ENCODE results near the gene HID1. TPM values are rescaled to one million over a fixed set of nuclear protein-coding genes. Genes with fewer than 3 reads are reported as not detected.

HID1 gene
- total and polyA plus RNA-seq, 2 experiments from 2014 or later = 8.7 to 10.9 TPM

DNA sequence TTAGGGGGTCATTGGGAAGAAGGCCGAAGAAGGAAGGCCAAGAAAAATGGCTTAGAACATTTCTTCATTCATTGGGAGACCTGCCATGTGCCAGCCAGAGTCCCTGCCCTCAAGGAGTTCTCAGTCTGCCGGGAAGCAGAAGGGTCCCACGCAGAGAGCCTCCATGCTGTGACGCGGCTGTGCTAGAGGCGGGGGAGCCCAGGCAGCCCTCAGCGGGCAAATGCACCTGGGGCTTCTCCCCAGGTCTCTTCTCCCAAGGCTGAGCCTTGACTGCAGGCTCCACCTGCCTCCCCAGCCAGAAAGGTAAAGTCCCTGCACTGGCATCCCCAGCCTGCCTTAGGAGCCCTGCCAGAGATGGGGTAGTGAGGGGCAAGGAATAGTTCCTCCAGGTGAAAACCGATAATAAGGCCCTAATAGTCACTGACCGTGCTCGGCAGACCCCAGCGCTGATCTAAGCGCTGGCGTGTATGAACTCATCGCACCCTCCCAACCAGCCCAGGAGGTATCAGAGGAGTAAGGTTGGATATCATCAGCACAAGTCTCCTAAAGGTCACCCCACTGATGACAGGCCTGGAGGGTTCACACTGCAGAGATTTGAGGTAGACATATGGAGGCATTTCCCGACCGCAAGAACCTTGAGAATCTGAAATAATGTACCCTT is 8.9 kb upstream of the HID1 start (continued):
- TF ChIP-seq JUNB (IDR thresholded peaks at IDR 0.05; ENCODE audit: unreplicated experiment) (no peak), CREB1 (CRISPR knock-in tag; IDR thresholded peaks at IDR 0.05; ENCODE audit: low read depth) (no peak), ZNF331 (CRISPR knock-in tag; IDR thresholded peaks at IDR 0.05; ENCODE audit: low read depth) (no peak), STAT1 (IDR thresholded peaks at IDR 0.05; ENCODE audit: unreplicated experiment) (no peak), NANOG (IDR thresholded peaks at IDR 0.05; ENCODE audit: borderline replicate concordance) (no peak), POLR2AphosphoS5 (IDR thresholded peaks at IDR 0.05; ENCODE audit: low read depth) (no peak), ZNF114 (CRISPR knock-in tag; IDR thresholded peaks at IDR 0.05) (no peak), EZH2 (IDR thresholded peaks at IDR 0.05; ENCODE audit: low read depth, unreplicated experiment) (no peak)
- TF ChIP-seq, protein P1, sequence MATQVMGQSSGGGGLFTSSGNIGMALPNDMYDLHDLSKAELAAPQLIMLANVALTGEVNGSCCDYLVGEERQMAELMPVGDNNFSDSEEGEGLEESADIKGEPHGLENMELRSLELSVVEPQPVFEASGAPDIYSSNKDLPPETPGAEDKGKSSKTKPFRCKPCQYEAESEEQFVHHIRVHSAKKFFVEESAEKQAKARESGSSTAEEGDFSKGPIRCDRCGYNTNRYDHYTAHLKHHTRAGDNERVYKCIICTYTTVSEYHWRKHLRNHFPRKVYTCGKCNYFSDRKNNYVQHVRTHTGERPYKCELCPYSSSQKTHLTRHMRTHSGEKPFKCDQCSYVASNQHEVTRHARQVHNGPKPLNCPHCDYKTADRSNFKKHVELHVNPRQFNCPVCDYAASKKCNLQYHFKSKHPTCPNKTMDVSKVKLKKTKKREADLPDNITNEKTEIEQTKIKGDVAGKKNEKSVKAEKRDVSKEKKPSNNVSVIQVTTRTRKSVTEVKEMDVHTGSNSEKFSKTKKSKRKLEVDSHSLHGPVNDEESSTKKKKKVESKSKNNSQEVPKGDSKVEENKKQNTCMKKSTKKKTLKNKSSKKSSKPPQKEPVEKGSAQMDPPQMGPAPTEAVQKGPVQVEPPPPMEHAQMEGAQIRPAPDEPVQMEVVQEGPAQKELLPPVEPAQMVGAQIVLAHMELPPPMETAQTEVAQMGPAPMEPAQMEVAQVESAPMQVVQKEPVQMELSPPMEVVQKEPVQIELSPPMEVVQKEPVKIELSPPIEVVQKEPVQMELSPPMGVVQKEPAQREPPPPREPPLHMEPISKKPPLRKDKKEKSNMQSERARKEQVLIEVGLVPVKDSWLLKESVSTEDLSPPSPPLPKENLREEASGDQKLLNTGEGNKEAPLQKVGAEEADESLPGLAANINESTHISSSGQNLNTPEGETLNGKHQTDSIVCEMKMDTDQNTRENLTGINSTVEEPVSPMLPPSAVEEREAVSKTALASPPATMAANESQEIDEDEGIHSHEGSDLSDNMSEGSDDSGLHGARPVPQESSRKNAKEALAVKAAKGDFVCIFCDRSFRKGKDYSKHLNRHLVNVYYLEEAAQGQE (IDR thresholded peaks at IDR 0.05; ENCODE audit: unreplicated experiment) = no peak
- TF ChIP-seq, protein P2, sequence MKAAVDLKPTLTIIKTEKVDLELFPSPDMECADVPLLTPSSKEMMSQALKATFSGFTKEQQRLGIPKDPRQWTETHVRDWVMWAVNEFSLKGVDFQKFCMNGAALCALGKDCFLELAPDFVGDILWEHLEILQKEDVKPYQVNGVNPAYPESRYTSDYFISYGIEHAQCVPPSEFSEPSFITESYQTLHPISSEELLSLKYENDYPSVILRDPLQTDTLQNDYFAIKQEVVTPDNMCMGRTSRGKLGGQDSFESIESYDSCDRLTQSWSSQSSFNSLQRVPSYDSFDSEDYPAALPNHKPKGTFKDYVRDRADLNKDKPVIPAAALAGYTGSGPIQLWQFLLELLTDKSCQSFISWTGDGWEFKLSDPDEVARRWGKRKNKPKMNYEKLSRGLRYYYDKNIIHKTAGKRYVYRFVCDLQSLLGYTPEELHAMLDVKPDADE (IDR thresholded peaks at IDR 0.05) = no peak

DNA sequence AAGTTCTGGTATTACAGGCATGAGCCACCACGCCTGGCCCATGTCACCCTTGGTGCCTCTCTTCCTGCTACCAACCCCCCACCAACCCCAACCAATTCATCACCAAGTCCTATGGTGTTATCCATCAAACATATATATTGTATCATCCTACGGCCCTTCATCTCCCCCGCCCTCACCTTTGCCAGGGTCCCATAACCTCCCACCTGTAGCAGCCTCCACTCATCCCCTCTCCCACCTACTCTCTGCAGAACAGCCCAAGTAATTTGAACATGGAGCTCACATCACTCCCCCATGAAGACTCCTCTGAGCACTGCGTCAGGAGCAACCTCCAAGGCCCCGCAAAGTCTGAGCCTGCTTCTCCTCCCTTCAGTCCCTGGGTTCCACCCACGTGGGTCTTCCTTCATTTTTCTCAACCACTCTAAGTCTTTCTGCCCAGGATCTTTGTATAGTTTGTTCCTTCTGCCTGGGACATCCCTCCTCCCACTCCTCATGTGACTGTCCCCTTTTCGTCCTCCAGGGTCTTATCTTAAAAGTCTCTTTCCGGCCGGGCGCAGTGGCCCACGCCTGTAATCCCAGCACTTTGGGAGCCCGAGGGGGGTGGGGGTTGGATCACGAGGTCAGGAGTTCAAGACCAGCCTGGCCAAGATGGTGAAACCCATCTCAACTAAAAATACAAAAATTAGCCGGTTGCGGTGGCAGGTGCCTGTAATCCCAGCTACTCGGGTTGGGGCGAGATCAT is 7.0 kb upstream of the HID1 start:
- H3K4me3 ChIP-seq = no peak overlapping the region
- DNase-seq (ENCODE audit: low spot score) = no peak
- peaks cover 8% of the 10 kb centered on the region; the same call in 1 of the 2 replicates for H3F3A ChIP-seq (replicated peaks; ENCODE audit: low read depth)
- no peak overlapping the region for H3K4me2 ChIP-seq
- no peaks in the 10 kb centered on the region for H3K9me2 ChIP-seq (ENCODE audit: insufficient read depth)
- no peak overlapping the region for H3K27ac ChIP-seq (ENCODE audit: low read depth)
- peaks cover 25% of the 10 kb centered on the region for H3K27me3 ChIP-seq (ENCODE audit: insufficient read depth)
- Mint-ChIP-seq H3K4me3 (no peak overlapping the region), H3K27ac (no peak overlapping the region), H3K9me3 (no peaks in the 10 kb centered on the region), H3K27me3 (ENCODE audit: insufficient read depth, low read depth, poor library complexity) (peaks cover 19% of the 10 kb centered on the region), H3K36me3 (ENCODE audit: low read depth) (no peaks in the 10 kb centered on the region), H3K4me1 (peaks cover 7% of the 10 kb centered on the region; the same call in 2 of the 3 replicates)
- H2AFZ ChIP-seq = no peak overlapping the region
- H4K20me1 ChIP-seq (replicated peaks; ENCODE audit: insufficient read depth) = no peaks in the 10 kb centered on the region
- H3K79me2 ChIP-seq (replicated peaks; ENCODE audit: insufficient read depth) = no peaks in the 10 kb centered on the region
- H3K4me1 ChIP-seq (ENCODE audit: insufficient read depth) = peaks cover 13% of the 10 kb centered on the region
- ATAC-seq = no peak
- H3K36me3 ChIP-seq (ENCODE audit: insufficient read depth) = no peaks in the 10 kb centered on the region
- TF ChIP-seq, protein P2 (IDR thresholded peaks at IDR 0.05) = no peak
- TF ChIP-seq EZH2phosphoT487 (IDR thresholded peaks at IDR 0.05; ENCODE audit: unreplicated experiment) = no peak
- no peak for TF ChIP-seq EZH2 (IDR thresholded peaks at IDR 0.05; ENCODE audit: low read depth, unreplicated experiment)
- no peak for TF ChIP-seq NANOG (IDR thresholded peaks at IDR 0.05; ENCODE audit: borderline replicate concordance)
- TF ChIP-seq, protein P3, sequence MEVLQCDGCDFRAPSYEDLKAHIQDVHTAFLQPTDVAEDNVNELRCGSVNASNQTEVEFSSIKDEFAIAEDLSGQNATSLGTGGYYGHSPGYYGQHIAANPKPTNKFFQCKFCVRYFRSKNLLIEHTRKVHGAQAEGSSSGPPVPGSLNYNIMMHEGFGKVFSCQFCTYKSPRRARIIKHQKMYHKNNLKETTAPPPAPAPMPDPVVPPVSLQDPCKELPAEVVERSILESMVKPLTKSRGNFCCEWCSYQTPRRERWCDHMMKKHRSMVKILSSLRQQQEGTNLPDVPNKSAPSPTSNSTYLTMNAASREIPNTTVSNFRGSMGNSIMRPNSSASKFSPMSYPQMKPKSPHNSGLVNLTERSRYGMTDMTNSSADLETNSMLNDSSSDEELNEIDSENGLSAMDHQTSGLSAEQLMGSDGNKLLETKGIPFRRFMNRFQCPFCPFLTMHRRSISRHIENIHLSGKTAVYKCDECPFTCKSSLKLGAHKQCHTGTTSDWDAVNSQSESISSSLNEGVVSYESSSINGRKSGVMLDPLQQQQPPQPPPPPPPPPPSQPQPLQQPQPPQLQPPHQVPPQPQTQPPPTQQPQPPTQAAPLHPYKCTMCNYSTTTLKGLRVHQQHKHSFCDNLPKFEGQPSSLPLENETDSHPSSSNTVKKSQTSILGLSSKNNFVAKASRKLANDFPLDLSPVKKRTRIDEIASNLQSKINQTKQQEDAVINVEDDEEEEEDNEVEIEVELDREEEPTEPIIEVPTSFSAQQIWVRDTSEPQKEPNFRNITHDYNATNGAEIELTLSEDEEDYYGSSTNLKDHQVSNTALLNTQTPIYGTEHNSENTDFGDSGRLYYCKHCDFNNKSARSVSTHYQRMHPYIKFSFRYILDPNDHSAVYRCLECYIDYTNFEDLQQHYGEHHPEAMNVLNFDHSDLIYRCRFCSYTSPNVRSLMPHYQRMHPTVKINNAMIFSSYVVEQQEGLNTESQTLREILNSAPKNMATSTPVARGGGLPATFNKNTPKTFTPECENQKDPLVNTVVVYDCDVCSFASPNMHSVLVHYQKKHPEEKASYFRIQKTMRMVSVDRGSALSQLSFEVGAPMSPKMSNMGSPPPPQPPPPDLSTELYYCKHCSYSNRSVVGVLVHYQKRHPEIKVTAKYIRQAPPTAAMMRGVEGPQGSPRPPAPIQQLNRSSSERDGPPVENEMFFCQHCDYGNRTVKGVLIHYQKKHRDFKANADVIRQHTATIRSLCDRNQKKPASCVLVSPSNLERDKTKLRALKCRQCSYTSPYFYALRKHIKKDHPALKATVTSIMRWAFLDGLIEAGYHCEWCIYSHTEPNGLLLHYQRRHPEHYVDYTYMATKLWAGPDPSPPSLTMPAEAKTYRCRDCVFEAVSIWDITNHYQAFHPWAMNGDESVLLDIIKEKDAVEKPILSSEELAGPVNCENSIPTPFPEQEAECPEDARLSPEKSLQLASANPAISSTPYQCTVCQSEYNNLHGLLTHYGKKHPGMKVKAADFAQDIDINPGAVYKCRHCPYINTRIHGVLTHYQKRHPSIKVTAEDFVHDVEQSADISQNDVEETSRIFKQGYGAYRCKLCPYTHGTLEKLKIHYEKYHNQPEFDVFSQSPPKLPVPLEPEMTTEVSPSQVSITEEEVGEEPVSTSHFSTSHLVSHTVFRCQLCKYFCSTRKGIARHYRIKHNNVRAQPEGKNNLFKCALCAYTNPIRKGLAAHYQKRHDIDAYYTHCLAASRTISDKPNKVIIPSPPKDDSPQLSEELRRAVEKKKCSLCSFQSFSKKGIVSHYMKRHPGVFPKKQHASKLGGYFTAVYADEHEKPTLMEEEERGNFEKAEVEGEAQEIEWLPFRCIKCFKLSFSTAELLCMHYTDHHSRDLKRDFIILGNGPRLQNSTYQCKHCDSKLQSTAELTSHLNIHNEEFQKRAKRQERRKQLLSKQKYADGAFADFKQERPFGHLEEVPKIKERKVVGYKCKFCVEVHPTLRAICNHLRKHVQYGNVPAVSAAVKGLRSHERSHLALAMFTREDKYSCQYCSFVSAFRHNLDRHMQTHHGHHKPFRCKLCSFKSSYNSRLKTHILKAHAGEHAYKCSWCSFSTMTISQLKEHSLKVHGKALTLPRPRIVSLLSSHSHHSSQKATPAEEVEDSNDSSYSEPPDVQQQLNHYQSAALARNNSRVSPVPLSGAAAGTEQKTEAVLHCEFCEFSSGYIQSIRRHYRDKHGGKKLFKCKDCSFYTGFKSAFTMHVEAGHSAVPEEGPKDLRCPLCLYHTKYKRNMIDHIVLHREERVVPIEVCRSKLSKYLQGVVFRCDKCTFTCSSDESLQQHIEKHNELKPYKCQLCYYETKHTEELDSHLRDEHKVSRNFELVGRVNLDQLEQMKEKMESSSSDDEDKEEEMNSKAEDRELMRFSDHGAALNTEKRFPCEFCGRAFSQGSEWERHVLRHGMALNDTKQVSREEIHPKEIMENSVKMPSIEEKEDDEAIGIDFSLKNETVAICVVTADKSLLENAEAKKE (CRISPR knock-in tag; IDR thresholded peaks at IDR 0.05) = no peak

Measured in GM23338 (cell line).